ENCODE data around the gene HPSE2. TPM values are rescaled to one million over a fixed set of nuclear protein-coding genes. Genes with fewer than 3 reads are reported as not detected.

The HPSE2 gene
- total RNA-seq, 1 experiment from 2014 or later, result not detected

- DNase-seq, result no peak
- H4K20me1 ChIP-seq (ENCODE audit: insufficient read depth), result no peaks in the 10 kb centered on the region
Measured at GRCh38 chr10:98892523-98892922, 343.1 kb downstream of the HPSE2 start.

GRCh38 chr10:98886686-98887085 is 349.0 kb downstream of the HPSE2 start:
- Histone ChIP-seq H3K4me2 (no peak overlapping the region), H3K79me2 (ENCODE audit: low read depth) (no peaks in the 10 kb centered on the region), H3K4me1 (replicated peaks; ENCODE audit: insufficient read depth) (no peaks in the 10 kb centered on the region), H3K36me3 (ENCODE audit: low read depth) (no peaks in the 10 kb centered on the region), H3K4me3 (no peak overlapping the region), H4K20me1 (ENCODE audit: insufficient read depth) (no peaks in the 10 kb centered on the region), H2AFZ (no peak overlapping the region), H3K27ac (no peak overlapping the region), H3K9me3 (ENCODE audit: insufficient read depth, low read depth) (no peaks in the 10 kb centered on the region), H3K27me3 (ENCODE audit: insufficient read depth, low read depth) (no peaks in the 10 kb centered on the region), H3K9me2 (ENCODE audit: insufficient read depth) (no peaks in the 10 kb centered on the region), H3F3A (ENCODE audit: insufficient read depth, low read depth) (no peaks in the 10 kb centered on the region)
- no TSS peak for BruUV-seq (replicated peaks)
- ChIA-PET CTCF (no interaction called here), POLR2A (ENCODE audit: unreplicated experiment) (no interaction called here)
- intact Hi-C loops (cut with micrococcal nuclease; ENCODE audit: unreplicated experiment), result no loop called here
- no peak for DNase-seq
- TF ChIP-seq CTCF (conservative IDR thresholded peaks at IDR 0.05) (no peak), EZH2 (IDR thresholded peaks at IDR 0.05; ENCODE audit: low read depth) (no peak)

More at GRCh38 chr10:98892523-98892922, 343.1 kb downstream of the HPSE2 start:
- ChIA-PET CTCF (no interaction called here), POLR2A (ENCODE audit: unreplicated experiment) (no interaction called here)
- BruUV-seq (replicated peaks), result no TSS peak
- TF ChIP-seq CTCF (conservative IDR thresholded peaks at IDR 0.05), result no peak
- no peak for TF ChIP-seq EZH2 (IDR thresholded peaks at IDR 0.05; ENCODE audit: low read depth)
- no peak overlapping the region for H3K27ac ChIP-seq
- no peak overlapping the region for H3K4me2 ChIP-seq
- no peaks in the 10 kb centered on the region for H3K79me2 ChIP-seq (ENCODE audit: low read depth)
- H2AFZ ChIP-seq, result no peak overlapping the region
- no peaks in the 10 kb centered on the region for H3F3A ChIP-seq (ENCODE audit: insufficient read depth, low read depth)
- H3K9me2 ChIP-seq (ENCODE audit: insufficient read depth), result no peaks in the 10 kb centered on the region
- H3K4me1 ChIP-seq (replicated peaks; ENCODE audit: insufficient read depth), result no peaks in the 10 kb centered on the region
- H3K27me3 ChIP-seq (ENCODE audit: insufficient read depth, low read depth), result no peaks in the 10 kb centered on the region
- H3K36me3 ChIP-seq (ENCODE audit: low read depth), result no peaks in the 10 kb centered on the region
- intact Hi-C loops (cut with micrococcal nuclease; ENCODE audit: unreplicated experiment), result no loop called here
- no peak overlapping the region for H3K4me3 ChIP-seq
- no peaks in the 10 kb centered on the region for H3K9me3 ChIP-seq (ENCODE audit: insufficient read depth, low read depth)

GRCh38 chr10:98885378-98885777 is 350.3 kb downstream of the HPSE2 start:
- Histone ChIP-seq H3K27me3 (ENCODE audit: insufficient read depth, low read depth) (no peaks in the 10 kb centered on the region), H3F3A (ENCODE audit: insufficient read depth, low read depth) (no peaks in the 10 kb centered on the region), H4K20me1 (ENCODE audit: insufficient read depth) (no peaks in the 10 kb centered on the region), H3K4me3 (no peak overlapping the region), H3K79me2 (ENCODE audit: low read depth) (no peaks in the 10 kb centered on the region), H3K9me2 (ENCODE audit: insufficient read depth) (no peaks in the 10 kb centered on the region), H3K36me3 (ENCODE audit: low read depth) (no peaks in the 10 kb centered on the region), H3K9me3 (ENCODE audit: insufficient read depth, low read depth) (no peaks in the 10 kb centered on the region), H2AFZ (no peak overlapping the region), H3K4me2 (no peak overlapping the region), H3K27ac (no peak overlapping the region), H3K4me1 (replicated peaks; ENCODE audit: insufficient read depth) (no peaks in the 10 kb centered on the region)
- DNase-seq, result no peak
- TF ChIP-seq EZH2 (IDR thresholded peaks at IDR 0.05; ENCODE audit: low read depth) (no peak), CTCF (conservative IDR thresholded peaks at IDR 0.05) (no peak)
- ChIA-PET CTCF (no interaction called here), POLR2A (ENCODE audit: unreplicated experiment) (no interaction called here)
- intact Hi-C loops (cut with micrococcal nuclease; ENCODE audit: unreplicated experiment), result no loop called here
- BruUV-seq (replicated peaks), result no TSS peak

All from PC-9 (cell line).